Measurements from ENCODE around the gene RAB17. TPM values are rescaled to one million over a fixed set of nuclear protein-coding genes. Genes with fewer than 3 reads are reported as not detected.

The RAB17 gene
- total RNA-seq, 1 experiment from 2014 or later, result 86.3 TPM

DNA sequence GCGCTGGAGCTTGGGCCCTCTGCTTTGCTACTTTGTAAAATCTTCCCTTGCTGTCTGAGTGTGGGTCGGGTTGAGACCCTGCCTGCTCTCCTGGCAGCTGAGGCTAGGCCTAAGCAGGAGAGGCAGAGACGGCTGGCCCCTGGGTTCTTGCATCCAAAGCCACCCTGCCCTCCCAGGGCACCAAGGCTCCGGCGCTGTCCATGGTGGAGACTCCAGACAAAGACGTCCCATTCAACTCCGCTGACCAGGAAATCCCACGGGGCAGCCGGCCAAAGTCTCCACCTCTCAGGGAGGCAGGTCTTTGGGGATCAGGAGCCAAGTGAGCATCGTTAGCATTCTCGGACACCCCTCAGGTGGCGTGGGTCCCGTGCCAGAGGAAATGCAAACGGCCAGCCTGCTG is 26.7 kb downstream of the RAB17 start:
- ChIA-PET CTCF (no interaction called here), POLR2A (ENCODE audit: unreplicated experiment) (interaction anchor here (0.6 kb wide), 1 partner anchor 246 kb away, joined by 4 read pairs; no protein-coding TSS in a partner anchor)
- Histone ChIP-seq H3K79me2 (ENCODE audit: low read depth) (no peaks in the 10 kb centered on the region), H3K4me3 (no peak overlapping the region), H3K9me3 (ENCODE audit: insufficient read depth, low read depth) (no peaks in the 10 kb centered on the region), H3K27ac (no peak overlapping the region), H3K36me3 (ENCODE audit: low read depth) (no peaks in the 10 kb centered on the region), H3K4me1 (replicated peaks; ENCODE audit: insufficient read depth) (no peaks in the 10 kb centered on the region), H3K27me3 (ENCODE audit: insufficient read depth, low read depth) (peaks cover 16% of the 10 kb centered on the region), H3F3A (ENCODE audit: insufficient read depth, low read depth) (no peaks in the 10 kb centered on the region; the same call in 1 of the 2 replicates), H4K20me1 (ENCODE audit: insufficient read depth) (no peaks in the 10 kb centered on the region), H3K9me2 (ENCODE audit: insufficient read depth) (no peaks in the 10 kb centered on the region), H2AFZ (no peak overlapping the region), H3K4me2 (no peak overlapping the region)
- TF ChIP-seq, protein P1, sequence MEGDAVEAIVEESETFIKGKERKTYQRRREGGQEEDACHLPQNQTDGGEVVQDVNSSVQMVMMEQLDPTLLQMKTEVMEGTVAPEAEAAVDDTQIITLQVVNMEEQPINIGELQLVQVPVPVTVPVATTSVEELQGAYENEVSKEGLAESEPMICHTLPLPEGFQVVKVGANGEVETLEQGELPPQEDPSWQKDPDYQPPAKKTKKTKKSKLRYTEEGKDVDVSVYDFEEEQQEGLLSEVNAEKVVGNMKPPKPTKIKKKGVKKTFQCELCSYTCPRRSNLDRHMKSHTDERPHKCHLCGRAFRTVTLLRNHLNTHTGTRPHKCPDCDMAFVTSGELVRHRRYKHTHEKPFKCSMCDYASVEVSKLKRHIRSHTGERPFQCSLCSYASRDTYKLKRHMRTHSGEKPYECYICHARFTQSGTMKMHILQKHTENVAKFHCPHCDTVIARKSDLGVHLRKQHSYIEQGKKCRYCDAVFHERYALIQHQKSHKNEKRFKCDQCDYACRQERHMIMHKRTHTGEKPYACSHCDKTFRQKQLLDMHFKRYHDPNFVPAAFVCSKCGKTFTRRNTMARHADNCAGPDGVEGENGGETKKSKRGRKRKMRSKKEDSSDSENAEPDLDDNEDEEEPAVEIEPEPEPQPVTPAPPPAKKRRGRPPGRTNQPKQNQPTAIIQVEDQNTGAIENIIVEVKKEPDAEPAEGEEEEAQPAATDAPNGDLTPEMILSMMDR (conservative IDR thresholded peaks at IDR 0.05), result no peak
- no peak for TF ChIP-seq EZH2 (IDR thresholded peaks at IDR 0.05; ENCODE audit: low read depth)
- no TSS peak for BruUV-seq (replicated peaks)
- intact Hi-C loops (cut with micrococcal nuclease; ENCODE audit: unreplicated experiment), result no loop called here
- peak in 1 of 2 experiments; percentile 56 for DNase-seq

DNA sequence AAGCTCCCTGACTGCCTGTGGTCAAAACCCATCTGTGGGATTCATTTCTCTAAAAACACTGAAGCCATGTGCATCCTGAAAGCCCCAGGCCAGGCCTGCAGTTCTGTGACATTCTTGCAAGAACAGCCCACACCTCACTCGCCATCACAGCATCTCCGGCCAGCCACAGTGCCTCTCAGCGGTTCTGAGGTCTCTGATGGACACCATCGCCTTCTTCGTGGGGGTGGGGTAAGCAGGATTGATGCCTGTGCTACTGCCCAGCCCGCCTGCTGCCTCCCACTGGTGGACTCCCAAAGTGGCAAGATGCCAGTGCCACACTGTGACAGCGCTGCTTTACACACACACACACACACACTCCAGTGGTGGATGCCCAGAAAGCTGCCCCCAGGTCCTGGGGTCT is 29.3 kb downstream of the RAB17 start:
- no peak overlapping the region for H2AFZ ChIP-seq
- CTCF ChIA-PET, result interaction anchor here (0.9 kb wide), 1 partner anchor 48 kb away, joined by 3 read pairs; no protein-coding TSS in a partner anchor
- H3K27me3 ChIP-seq (ENCODE audit: insufficient read depth, low read depth), result peaks cover 16% of the 10 kb centered on the region
- no peaks in the 10 kb centered on the region for H3K4me1 ChIP-seq (replicated peaks; ENCODE audit: insufficient read depth)
- H3K4me2 ChIP-seq, result no peak overlapping the region
- no TSS peak for BruUV-seq (replicated peaks)
- no peak overlapping the region for H3K4me3 ChIP-seq
- peaks cover 2% of the 10 kb centered on the region; the same call in 1 of the 2 replicates for H4K20me1 ChIP-seq (ENCODE audit: insufficient read depth)
- H3K79me2 ChIP-seq (ENCODE audit: low read depth), result no peaks in the 10 kb centered on the region
- TF ChIP-seq, protein P1 (conservative IDR thresholded peaks at IDR 0.05), result no peak
- no peak for TF ChIP-seq EZH2 (IDR thresholded peaks at IDR 0.05; ENCODE audit: low read depth)
- no peaks in the 10 kb centered on the region for H3K9me2 ChIP-seq (ENCODE audit: insufficient read depth)
- no peak for DNase-seq
- H3F3A ChIP-seq (ENCODE audit: insufficient read depth, low read depth), result peaks cover 10% of the 10 kb centered on the region
- H3K27ac ChIP-seq, result no peak overlapping the region
- POLR2A ChIA-PET (ENCODE audit: unreplicated experiment), result interaction anchor here (0.6 kb wide), 1 partner anchor 140 kb away, joined by 11 read pairs; no protein-coding TSS in a partner anchor
- intact Hi-C loops (cut with micrococcal nuclease; ENCODE audit: unreplicated experiment), result no loop called here
- H3K36me3 ChIP-seq (ENCODE audit: low read depth), result 0 out of 2 replicates have a peak, but pooled peaks cover 2% of the 10 kb centered on the region
- no peaks in the 10 kb centered on the region for H3K9me3 ChIP-seq (ENCODE audit: insufficient read depth, low read depth)

DNA sequence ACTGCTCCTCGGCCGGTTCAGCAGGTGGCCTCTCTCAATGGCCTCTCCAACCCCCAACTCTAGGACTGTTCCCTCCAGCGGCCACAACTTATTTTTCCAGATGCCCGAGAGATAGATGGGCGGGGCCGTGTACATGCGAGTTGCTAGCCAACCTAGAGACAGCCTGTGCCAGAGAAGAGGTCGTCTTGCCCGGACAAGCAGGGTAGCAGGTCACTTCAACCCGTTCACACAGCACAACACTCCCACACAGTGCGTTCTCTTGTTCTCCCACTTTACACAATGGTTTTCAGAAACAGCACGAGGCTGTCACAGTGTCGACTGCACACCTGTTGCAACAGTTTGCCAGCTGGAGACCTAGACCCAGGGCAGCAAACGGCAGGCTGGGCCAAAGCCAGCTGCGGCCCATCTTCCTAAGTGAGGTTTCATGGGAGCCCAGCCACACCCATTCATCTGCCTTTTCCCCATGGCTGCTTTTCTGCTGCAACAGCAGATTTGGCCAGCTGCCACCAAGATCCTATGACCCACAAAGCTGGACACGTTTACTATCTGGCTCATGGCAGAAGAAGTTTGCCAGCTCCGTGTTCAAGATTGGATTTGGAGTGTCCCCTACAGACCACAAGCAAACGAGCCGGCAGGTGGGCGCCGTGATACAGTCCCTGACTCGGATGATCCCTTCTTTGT is 31.4 kb downstream of the RAB17 start:
- Histone ChIP-seq H2AFZ (no peak overlapping the region), H3F3A (ENCODE audit: insufficient read depth, low read depth) (peaks cover 28% of the 10 kb centered on the region), H3K4me2 (no peak overlapping the region), H3K9me2 (ENCODE audit: insufficient read depth) (no peaks in the 10 kb centered on the region), H3K36me3 (ENCODE audit: low read depth) (peaks cover 21% of the 10 kb centered on the region), H3K79me2 (ENCODE audit: low read depth) (no peaks in the 10 kb centered on the region), H3K27ac (no peak overlapping the region), H3K4me1 (replicated peaks; ENCODE audit: insufficient read depth) (no peaks in the 10 kb centered on the region), H3K27me3 (ENCODE audit: insufficient read depth, low read depth) (peaks cover 8% of the 10 kb centered on the region), H3K4me3 (no peak overlapping the region), H3K9me3 (ENCODE audit: insufficient read depth, low read depth) (peaks cover 6% of the 10 kb centered on the region; the same call in 1 of the 2 replicates), H4K20me1 (ENCODE audit: insufficient read depth) (peaks cover 4% of the 10 kb centered on the region; the same call in 1 of the 2 replicates)
- CTCF ChIA-PET, result no interaction called here
- intact Hi-C loops (cut with micrococcal nuclease; ENCODE audit: unreplicated experiment), result no loop called here
- BruUV-seq (replicated peaks), result no TSS peak
- no peak for DNase-seq
- TF ChIP-seq EZH2 (IDR thresholded peaks at IDR 0.05; ENCODE audit: low read depth), result no peak
- TF ChIP-seq, protein P1 (conservative IDR thresholded peaks at IDR 0.05), result no peak
- POLR2A ChIA-PET (ENCODE audit: unreplicated experiment), result no interaction called here

Measured in PC-9 (cell line).